Activated T-helper 1 cell treated with anti-CD3 and anti-CD28 coated beads, Interleukin-12 subunit alpha, Interleukin-12 subunit beta, Interleukin-2, Interleukin-4 antibody, amounts not matched to agents 30 ng/mL and 10 ng/mL and 1 ng/mL, durations not matched to agents 14 hours and 24 hours and 36 hours (primary cell): ENCODE measurements around the gene RBMS3. TPM values are rescaled to one million over a fixed set of nuclear protein-coding genes. Genes with fewer than 3 reads are reported as not detected.
"Not testable (repeated sequence)": the region's sequence is repeated elsewhere in the genome, so short reads cannot be mapped to it uniquely, and the experiment has no call there.

Experiments
- DNase-seq: peaks from one replicate; pipeline ENCODE4 v3.0.0; 2021; ENCODE audit warnings: low spot score
- H3K27ac Mint-ChIP-seq: one replicate; pipeline ENCODE4 v1.8.0; 2021; ENCODE audit warnings: mild to moderate bottlenecking, mixed read lengths
- H3K27me3 Mint-ChIP-seq: one replicate; pipeline ENCODE4 v1.8.0; 2022; ENCODE audit warnings: mild to moderate bottlenecking, moderate library complexity, mixed read lengths; ENCODE audit not compliant: insufficient read depth
- H3K36me3 Mint-ChIP-seq: one replicate; pipeline ENCODE4 v1.8.0; 2021; ENCODE audit warnings: low read depth, mixed read lengths
- H3K4me1 Mint-ChIP-seq: one replicate; pipeline ENCODE4 v1.8.0; 2021; ENCODE audit warnings: low read depth, mixed read lengths
- H3K4me3 Mint-ChIP-seq: one replicate; pipeline ENCODE4 v1.8.0; 2021; ENCODE audit warnings: mild to moderate bottlenecking, moderate library complexity, mixed read lengths
- H3K9me3 Mint-ChIP-seq: one replicate; pipeline ENCODE4 v1.8.0; 2021; ENCODE audit warnings: mixed read lengths
- intact Hi-C: fragments of 100-400 bp; cut with micrococcal nuclease; formaldehyde crosslinking; loops from one replicate; pipeline ENCODE4 v1.15.1; 2024
- total RNA-seq: library from RNA; stranded (reverse); gene quantifications from 2 replicates; pipeline ENCODE4 v1.2.3, GENCODE V29; 2022

RBMS3 gene
- 3.4 and 3.7 TPM in 2 replicates for total RNA-seq

DNA sequence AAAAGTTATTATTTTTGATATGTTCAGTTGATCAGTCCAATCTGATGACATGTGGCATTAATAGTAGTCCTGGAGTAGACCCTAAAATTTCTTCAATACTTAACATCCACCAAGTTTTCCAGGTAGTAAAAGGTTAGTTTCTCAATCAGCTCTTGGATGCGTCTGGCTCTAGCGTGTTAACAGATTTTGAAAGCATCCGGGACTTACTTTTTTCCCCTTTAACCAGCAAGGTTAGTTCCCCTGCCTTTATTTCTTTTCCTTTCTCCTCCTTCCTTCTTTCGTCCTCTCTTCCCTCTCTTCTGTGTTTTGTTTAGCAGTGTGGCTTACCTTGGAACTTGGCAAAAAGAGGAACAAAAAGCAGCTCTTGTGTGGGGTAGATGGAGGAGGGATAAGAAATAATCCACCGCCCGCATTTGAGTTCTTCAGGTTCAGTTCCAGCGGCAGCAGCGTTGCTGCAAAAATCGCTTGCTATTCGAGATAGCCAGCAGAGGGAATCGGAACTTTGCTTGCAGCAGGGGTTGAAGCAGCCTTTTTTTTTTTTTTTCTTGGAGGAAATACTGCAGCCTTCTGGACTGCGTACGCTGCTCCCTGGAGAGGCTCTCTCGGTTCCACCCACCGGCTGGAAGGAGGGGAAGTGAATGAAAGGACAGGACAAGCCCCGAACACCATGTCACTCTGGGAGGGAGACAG, at the start of gene RBMS3:
Gene RBMS3, plus strand, starts transcription at position 668 of the 690 bp plus-strand sequence.
- no peaks in the 10 kb centered on the region for H3K9me3 Mint-ChIP-seq
- H3K4me1 Mint-ChIP-seq: peaks cover 42% of the 10 kb centered on the region
- intact Hi-C loops: loop anchor here (10.0 kb wide), 2 partner anchors 126 to 936 kb away; partner anchors contain the start of genes AZI2 and ZCWPW2
- DNase-seq: no peak
- H3K4me3 Mint-ChIP-seq: peak within 1 kb of the TSS; percentile 87
- no peaks in the 10 kb centered on the region for H3K36me3 Mint-ChIP-seq
- H3K27me3 Mint-ChIP-seq: peaks cover 6% of the 10 kb centered on the region
- H3K27ac Mint-ChIP-seq: peak within 1 kb of the TSS; percentile 87

GRCh38 chr3:29233126-29233525, 47.7 kb upstream of the RBMS3 start:
- H3K36me3 Mint-ChIP-seq, H3K27ac Mint-ChIP-seq, DNase-seq, H3K4me1 Mint-ChIP-seq, H3K9me3 Mint-ChIP-seq, intact Hi-C loops, H3K4me3 Mint-ChIP-seq, H3K27me3 Mint-ChIP-seq: not testable (repeated sequence)

GRCh38 chr3:29236146-29236840, 44.6 kb upstream of the RBMS3 start:
- Mint-ChIP-seq H3K4me1 (no peaks in the 10 kb centered on the region), H3K4me3 (no peak overlapping the region), H3K36me3 (no peaks in the 10 kb centered on the region), H3K27me3 (no peaks in the 10 kb centered on the region), H3K27ac (no peak overlapping the region), H3K9me3 (no peaks in the 10 kb centered on the region)
- intact Hi-C loops: no loop called here
- no peak for DNase-seq

GRCh38 chr3:29239376-29239775, 41.5 kb upstream of the RBMS3 start:
- Mint-ChIP-seq H3K4me3 (no peak overlapping the region), H3K27ac (no peak overlapping the region), H3K9me3 (no peaks in the 10 kb centered on the region), H3K27me3 (peaks cover 5% of the 10 kb centered on the region), H3K36me3 (no peaks in the 10 kb centered on the region), H3K4me1 (no peaks in the 10 kb centered on the region)
- no peak for DNase-seq
- intact Hi-C loops: no loop called here

GRCh38 chr3:29240248-29240647, 40.6 kb upstream of the RBMS3 start:
- intact Hi-C loops: no loop called here
- Mint-ChIP-seq H3K27me3 (peaks cover 5% of the 10 kb centered on the region), H3K4me1 (no peaks in the 10 kb centered on the region), H3K27ac (no peak overlapping the region), H3K9me3 (no peaks in the 10 kb centered on the region), H3K4me3 (no peak overlapping the region), H3K36me3 (no peaks in the 10 kb centered on the region)
- no peak for DNase-seq

DNA sequence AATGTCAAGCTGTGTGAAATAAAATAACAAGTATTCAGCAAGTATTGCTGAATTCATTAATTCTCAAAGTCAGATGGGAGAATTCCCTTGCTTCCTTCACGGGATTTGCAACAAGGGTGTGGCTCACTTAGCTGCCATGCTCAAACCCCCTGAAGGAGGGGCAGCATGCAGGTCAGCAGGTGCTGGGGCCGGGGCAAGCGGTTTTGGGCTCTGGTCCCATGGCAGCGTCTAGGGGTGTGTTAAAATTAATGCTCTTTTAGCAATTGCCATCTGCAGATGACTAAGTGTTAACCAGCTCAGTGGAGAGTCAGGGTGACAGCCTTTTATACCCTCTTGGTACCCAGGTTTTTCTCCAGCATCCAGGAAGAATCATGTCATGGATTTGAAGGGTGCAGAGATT, 40.0 kb upstream of the RBMS3 start:
- no peak overlapping the region for H3K27ac Mint-ChIP-seq
- H3K27me3 Mint-ChIP-seq: peaks cover 5% of the 10 kb centered on the region
- no peaks in the 10 kb centered on the region for H3K4me1 Mint-ChIP-seq
- intact Hi-C loops: no loop called here
- H3K9me3 Mint-ChIP-seq: no peaks in the 10 kb centered on the region
- H3K36me3 Mint-ChIP-seq: no peaks in the 10 kb centered on the region
- no peak overlapping the region for H3K4me3 Mint-ChIP-seq
- no peak for DNase-seq

DNA sequence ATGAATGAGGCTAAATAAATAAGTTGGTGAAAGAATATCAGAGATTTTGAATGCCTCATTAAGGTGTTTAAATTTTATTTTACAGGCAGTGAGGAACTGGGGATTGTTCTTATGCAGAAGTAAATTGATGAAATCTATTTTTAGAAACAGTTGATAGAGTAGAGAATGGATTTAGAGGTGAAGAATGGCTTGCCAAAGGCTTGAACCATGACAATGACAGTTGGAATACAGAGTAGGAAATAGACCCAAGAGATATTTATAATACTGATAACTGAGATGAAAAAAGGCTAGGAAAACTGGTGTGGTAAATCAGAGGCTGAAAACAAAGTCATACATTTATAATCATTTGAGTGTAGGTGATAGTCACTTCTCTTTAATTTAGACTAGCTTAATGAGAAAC, 39.0 kb upstream of the RBMS3 start:
- Mint-ChIP-seq H3K27ac (no peak overlapping the region), H3K27me3 (peaks cover 5% of the 10 kb centered on the region), H3K9me3 (no peaks in the 10 kb centered on the region), H3K36me3 (no peaks in the 10 kb centered on the region), H3K4me3 (no peak overlapping the region), H3K4me1 (no peaks in the 10 kb centered on the region)
- DNase-seq: no peak
- intact Hi-C loops: no loop called here

DNA sequence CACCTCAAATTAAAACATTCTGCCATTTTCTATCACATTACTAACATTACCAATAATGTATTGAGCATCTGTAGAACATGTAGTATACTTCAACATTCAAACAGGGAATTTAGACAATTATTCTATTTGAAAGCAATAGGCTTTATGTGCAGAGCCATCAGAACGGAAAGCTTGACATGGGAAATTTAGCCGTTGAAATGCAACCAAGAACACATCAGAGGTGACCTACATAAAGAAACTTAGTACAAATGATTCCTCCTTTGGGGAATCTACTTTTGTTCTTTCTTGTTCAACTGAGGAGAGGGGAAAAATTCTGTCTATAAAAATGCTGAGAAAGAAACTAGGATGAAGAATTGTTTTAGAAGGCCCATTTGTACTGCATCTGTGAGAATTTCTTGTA, 38.6 kb upstream of the RBMS3 start:
- H3K4me3 Mint-ChIP-seq: no peak overlapping the region
- no peaks in the 10 kb centered on the region for H3K9me3 Mint-ChIP-seq
- DNase-seq: no peak
- H3K4me1 Mint-ChIP-seq: no peaks in the 10 kb centered on the region
- H3K27ac Mint-ChIP-seq: no peak overlapping the region
- peaks cover 5% of the 10 kb centered on the region for H3K27me3 Mint-ChIP-seq
- intact Hi-C loops: no loop called here
- no peaks in the 10 kb centered on the region for H3K36me3 Mint-ChIP-seq

GRCh38 chr3:29245441-29245840, 35.4 kb upstream of the RBMS3 start:
- Mint-ChIP-seq H3K4me3 (no peak overlapping the region), H3K36me3 (no peaks in the 10 kb centered on the region), H3K27ac (no peak overlapping the region), H3K27me3 (peaks cover 5% of the 10 kb centered on the region), H3K4me1 (no peaks in the 10 kb centered on the region), H3K9me3 (no peaks in the 10 kb centered on the region)
- no peak for DNase-seq
- intact Hi-C loops: no loop called here

- DNase-seq: no peak
- Mint-ChIP-seq H3K27ac (no peak overlapping the region), H3K9me3 (no peaks in the 10 kb centered on the region), H3K4me3 (no peak overlapping the region), H3K4me1 (no peaks in the 10 kb centered on the region), H3K36me3 (no peaks in the 10 kb centered on the region), H3K27me3 (peaks cover 3% of the 10 kb centered on the region)
- intact Hi-C loops: no loop called here
These were observed 33.7 kb upstream of the RBMS3 start for GRCh38 chr3:29247088-29247745.

GRCh38 chr3:29249829-29250345, 31.0 kb upstream of the RBMS3 start:
- Mint-ChIP-seq H3K27ac (no peak overlapping the region), H3K36me3 (no peaks in the 10 kb centered on the region), H3K4me3 (no peak overlapping the region), H3K9me3 (no peaks in the 10 kb centered on the region), H3K4me1 (no peaks in the 10 kb centered on the region), H3K27me3 (no peaks in the 10 kb centered on the region)
- intact Hi-C loops: no loop called here
- no peak for DNase-seq

- Mint-ChIP-seq H3K27ac (no peak overlapping the region), H3K27me3 (no peaks in the 10 kb centered on the region), H3K9me3 (peaks cover 4% of the 10 kb centered on the region), H3K36me3 (no peaks in the 10 kb centered on the region), H3K4me1 (no peaks in the 10 kb centered on the region), H3K4me3 (no peak overlapping the region)
- DNase-seq: no peak
- intact Hi-C loops: no loop called here
These were observed 24.8 kb upstream of the RBMS3 start for GRCh38 chr3:29255854-29256696.
